ENCODE data around the gene DHRS13.

GRCh38 chr17:28875848-28876550 lies 26.9 kb downstream of the DHRS13 start:
- TF ChIP-seq REST (IDR thresholded peaks at IDR 0.05; ENCODE audit: insufficient read depth in 1 of 2, low read depth in 2 of 2, low read length in 2 of 2) (no peak), POLR2AphosphoS5 (IDR thresholded peaks at IDR 0.05; ENCODE audit: low read depth, low read length) (no peak)
